MM.1S (cell line): Measurements from ENCODE around the gene IRF8.

Experiments
- CTCF ChIP-seq: fragments of 300-600 bp; sonication (generic); IDR thresholded peaks from 2 replicates; pipeline ENCODE4 v1.5.1; 2016; ENCODE audit warnings: antibody characterized with exemption, low read length, mixed read lengths
- EZH2 ChIP-seq: fragments of 300-600 bp; sonication (generic); optimal IDR thresholded peaks from 2 replicates; pipeline ENCODE3; 2017; ENCODE audit warnings: low read depth, mild to moderate bottlenecking, antibody characterized with exemption, low read length, mixed read lengths

GRCh38 chr16:85935391-85935973 lies 36.5 kb downstream of the IRF8 start:
- TF ChIP-seq CTCF (no peak), EZH2 (no peak)
